H1 (cell line): ENCODE data around the gene C16orf46. TPM values are rescaled to one million over a fixed set of nuclear protein-coding genes. Genes with fewer than 3 reads are reported as not detected.

Source experiments
- CTCF ChIA-PET: fragments of 300-600 bp; sonication (Branson Sonifier 250); formaldehyde crosslinking; loops from one replicate; lab custom pipeline; 2021; ENCODE audit not compliant: partially characterized antibody; lab: Charles Lee
- POLR2A ChIA-PET: fragments of 300-600 bp; sonication (Branson Sonifier 250); formaldehyde crosslinking; loops from one replicate; lab custom pipeline; 2021; ENCODE audit warnings: inconsistent platforms; ENCODE audit not compliant: partially characterized antibody; lab: Charles Lee
- DNase-seq, 2 experiments: peaks; one replicate each; pipeline versions ENCODE4 v3.0.0 to v3.0.0-alpha.2; 2010 to 2022; ENCODE audit warnings: low spot score in 2 of 2, low read depth in 1 of 2, mixed read lengths in 1 of 2
- FAIRE-seq: peaks from 2 replicates; lab custom pipeline; 2011; peaks lifted over from hg19 to GRCh38; lab: Jason Lieb, UNC
- H2AFZ ChIP-seq: 2 replicates; pipeline ENCODE4 v1.8.1; 2012; ENCODE audit warnings: low read length, inconsistent platforms
- H2AK5ac ChIP-seq: 2 replicates; pipeline ENCODE4 v1.6.1; 2013; ENCODE audit warnings: low read depth, low read length
- H2BK120ac ChIP-seq: replicated peaks from 2 replicates; pipeline ENCODE3; 2013; ENCODE audit warnings: low read depth, low read length, inconsistent platforms
- H2BK12ac ChIP-seq: 2 replicates; pipeline ENCODE4 v1.6.1; 2013; ENCODE audit warnings: low read depth, low read length
- H2BK15ac ChIP-seq: 2 replicates; pipeline ENCODE4 v1.6.1; 2013; ENCODE audit warnings: low read length
- H2BK20ac ChIP-seq: 2 replicates; pipeline ENCODE4 v1.6.1; 2013; ENCODE audit warnings: low read length
- H2BK5ac ChIP-seq: 2 replicates; pipeline ENCODE4 v1.6.1; 2013; ENCODE audit warnings: low read depth, low read length
- H3K14ac ChIP-seq: 2 replicates; pipeline ENCODE4 v1.6.1; 2013; ENCODE audit warnings: inconsistent platforms; ENCODE audit not compliant: insufficient read length
- H3K18ac ChIP-seq: 2 replicates; pipeline ENCODE4 v1.6.1; 2013; ENCODE audit warnings: low read length; ENCODE audit errors: extremely low read depth
- H3K23ac ChIP-seq: 2 replicates; pipeline ENCODE4 v1.6.1; 2013; ENCODE audit warnings: inconsistent platforms; ENCODE audit not compliant: insufficient read length
- H3K23me2 ChIP-seq: 2 replicates; pipeline ENCODE4 v1.6.1; 2013; ENCODE audit warnings: low read depth, low read length
- H3K27ac ChIP-seq: 2 replicates; pipeline ENCODE4 v1.6.1; 2011; ENCODE audit warnings: low read depth, low read length, inconsistent platforms
- H3K27me3 ChIP-seq, 4 experiments: replicated peaks in 1 of 4; 1 replicate in 1 of 4; 2 replicates in 3 of 4; pipeline versions ENCODE4 v1.6.1 to v1.8.1; 2011 to 2013; ENCODE audit warnings: low read length in 3 of 4, mild to moderate bottlenecking in 3 of 4, inconsistent platforms in 2 of 4, mixed read lengths in 2 of 4, moderate library complexity in 1 of 4; ENCODE audit not compliant: control insufficient read depth in 3 of 4, insufficient read depth in 3 of 4; ENCODE audit errors: extremely low read depth in 1 of 4
- H3K36me3 ChIP-seq, 4 experiments: 2 replicates each; pipeline versions ENCODE4 v1.6.1 to v1.8.1; 2011 to 2013; ENCODE audit warnings: mild to moderate bottlenecking in 4 of 4, low read length in 3 of 4, moderate library complexity in 2 of 4, control low read depth in 1 of 4, inconsistent platforms in 1 of 4; ENCODE audit not compliant: insufficient read depth in 4 of 4, control insufficient read depth in 2 of 4
- H3K4ac ChIP-seq: replicated peaks from 2 replicates; pipeline ENCODE3; 2013; ENCODE audit warnings: low read length, low read depth, mixed read lengths, inconsistent platforms; ENCODE audit not compliant: insufficient read length
- H3K4me1 ChIP-seq, 4 experiments: replicated peaks in 1 of 4; 1 replicate in 1 of 4; 2 replicates in 3 of 4; pipeline versions ENCODE4 v1.6.1 to v1.8.1; 2011 to 2013; ENCODE audit warnings: low read length in 3 of 4, inconsistent platforms in 2 of 4, mixed read lengths in 1 of 4; ENCODE audit not compliant: insufficient read depth in 4 of 4, control insufficient read depth in 3 of 4
- H3K4me2 ChIP-seq, 2 experiments: 2 replicates each; pipeline versions ENCODE4 v1.6.1 to v1.8.1; 2011 to 2013; ENCODE audit warnings: low read depth in 2 of 2, low read length in 2 of 2, control low read depth in 1 of 2, inconsistent platforms in 1 of 2, mild to moderate bottlenecking in 1 of 2; ENCODE audit not compliant: insufficient read depth in 1 of 2
- H3K4me3 ChIP-seq, 4 experiments: fragments of 200-600, 300-600 bp in 1 of 4; sonication (generic), shearing (Covaris generic), sonication (Bioruptor Twin) in 1 of 4; 2 replicates each; pipeline versions ENCODE4 v1.5.1 to v1.8.1; 2011 to 2016; ENCODE audit warnings: low read length in 4 of 4, low read depth in 3 of 4, control low read depth in 2 of 4, inconsistent platforms in 2 of 4, mild to moderate bottlenecking in 2 of 4, mixed read lengths in 1 of 4, moderate library complexity in 1 of 4; ENCODE audit not compliant: insufficient read depth in 2 of 4; ENCODE audit errors: extremely low read depth in 1 of 4
- H3K56ac ChIP-seq: replicated peaks from 2 replicates; pipeline ENCODE3; 2013; ENCODE audit warnings: low read depth, mild to moderate bottlenecking, mixed read lengths, low read length, inconsistent platforms; ENCODE audit not compliant: insufficient read length
- H3K79me1 ChIP-seq: 2 replicates; pipeline ENCODE4 v1.6.1; 2013; ENCODE audit warnings: low read depth, low read length, control low read depth
- H3K79me2 ChIP-seq, 2 experiments: 2 replicates each; pipeline versions ENCODE4 v1.6.1 to v1.8.1; 2012 to 2013; ENCODE audit warnings: low read length in 2 of 2, mild to moderate bottlenecking in 2 of 2, inconsistent platforms in 1 of 2; ENCODE audit not compliant: insufficient read depth in 2 of 2, control insufficient read depth in 1 of 2
- H3K9ac ChIP-seq, 4 experiments: replicated peaks in 1 of 4; 1 replicate in 1 of 4; 2 replicates in 3 of 4; pipeline versions ENCODE4 v1.6.1 to v1.8.1; 2011 to 2013; ENCODE audit warnings: low read depth in 3 of 4, low read length in 3 of 4, control low read depth in 2 of 4, mild to moderate bottlenecking in 2 of 4, moderate library complexity in 2 of 4, inconsistent platforms in 1 of 4; ENCODE audit errors: extremely low read depth in 1 of 4
- H3K9me3 ChIP-seq, 2 experiments: 2 replicates each; pipeline versions ENCODE4 v1.6.1 to v1.8.1; 2012 to 2013; ENCODE audit warnings: mild to moderate bottlenecking in 2 of 2, moderate library complexity in 2 of 2, control low read depth in 1 of 2, inconsistent platforms in 1 of 2, low read depth in 1 of 2, low read length in 1 of 2, mixed read lengths in 1 of 2; ENCODE audit not compliant: insufficient read depth in 2 of 2
- H4K20me1 ChIP-seq, 2 experiments: replicated peaks in 1 of 2; 2 replicates each; pipeline versions ENCODE3 to v1.8.1; 2011 to 2013; ENCODE audit warnings: inconsistent platforms in 2 of 2, low read length in 2 of 2, mild to moderate bottlenecking in 1 of 2; ENCODE audit not compliant: insufficient read depth in 2 of 2, control insufficient read depth in 1 of 2
- H4K5ac ChIP-seq: 2 replicates; pipeline ENCODE4 v1.6.1; 2013; ENCODE audit warnings: low read length, low read depth, mixed read lengths, inconsistent platforms; ENCODE audit not compliant: insufficient read length
- H4K8ac ChIP-seq: 2 replicates; pipeline ENCODE4 v1.8.0; 2013; ENCODE audit warnings: mild to moderate bottlenecking, moderate library complexity, low read length, inconsistent platforms; ENCODE audit not compliant: insufficient read depth; ENCODE audit errors: extremely low read depth
- H4K91ac ChIP-seq: replicated peaks from 2 replicates; pipeline ENCODE3; 2013; ENCODE audit warnings: low read length, mixed read lengths, inconsistent platforms; ENCODE audit not compliant: insufficient read length
- ASH2L ChIP-seq: fragments of 200-600, 300-600 bp; sonication (generic); IDR thresholded peaks from one replicate; pipeline ENCODE4 v1.7.1; 2017; ENCODE audit warnings: low read length
- CTBP2 ChIP-seq: IDR thresholded peaks from 2 replicates; pipeline ENCODE4 v1.7.0; 2011; ENCODE audit warnings: borderline replicate concordance, mild to moderate bottlenecking, moderate library complexity, mixed read lengths, low read length; ENCODE audit not compliant: insufficient read depth, insufficient read length
- GABPA ChIP-seq: IDR thresholded peaks from 2 replicates; pipeline ENCODE4 v1.6.1; 2011; ENCODE audit warnings: mild to moderate bottlenecking, low read length, moderate library complexity, borderline replicate concordance; ENCODE audit not compliant: insufficient read depth
- HDAC2 ChIP-seq, 2 experiments: fragments of 300-600 bp in 1 of 2; sonication (generic) in 1 of 2; IDR thresholded peaks; 2 replicates each; pipeline ENCODE4 v1.6.1; 2011 to 2012; ENCODE audit warnings: low read depth in 2 of 2, low read length in 2 of 2, mild to moderate bottlenecking in 2 of 2, moderate library complexity in 2 of 2, borderline replicate concordance in 1 of 2, inconsistent platforms in 1 of 2
- WGBS, 2 experiments: shearing (Covaris generic) in 1 of 2; methylation state at CpG; one replicate each; pipeline versions ENCODE4 v1.1.6 to v1.1.7; 2013 to 2015; ENCODE audit warnings: low lambda C conversion rate in 2 of 2, mixed read lengths in 2 of 2, inconsistent platforms in 1 of 2, low coverage in 1 of 2, missing lambda C conversion rate in 1 of 2; ENCODE audit not compliant: insufficient replicate concordance in 2 of 2, insufficient coverage in 1 of 2, insufficient read length in 1 of 2; ENCODE audit errors: extremely low coverage in 1 of 2, missing lambda C conversion rate in 1 of 2; 5-methylcytosine and 5-hydroxymethylcytosine counted together
- polyA plus RNA-seq, 7 experiments: library from polyadenylated mRNA; depleted of rRNA in 3 of 7; stranded (reverse) in 5 of 7; unstranded in 2 of 7; fragments of >200 nt in 5 of 7; fragments of 200-250 nt in 2 of 7; gene quantifications; 1 replicate in 5 of 7; 2 replicates in 1 of 7; 4 replicates in 1 of 7; pipeline versions ENCODE4 v1.2.1 to v1.2.3, GENCODE V29; 2011 to 2013; ENCODE audit warnings: missing spikeins in 2 of 7, mixed read lengths in 2 of 7
- total RNA-seq: library from RNA; stranded (reverse); fragmentation: NEBNext Ultra II Directional; extraction: Animal tissue kit (Norgen Biotek cat#: 25700); gene quantifications from 2 replicates; pipeline ENCODE4 v1.2.1, GENCODE V29; 2021

C16orf46 gene
- total and polyA plus RNA-seq, 2 of the 8 experiments (the other 6 are each of a cell fraction or from before 2014, with no cell fraction given), result 0.48 to 0.60 TPM

DNA sequence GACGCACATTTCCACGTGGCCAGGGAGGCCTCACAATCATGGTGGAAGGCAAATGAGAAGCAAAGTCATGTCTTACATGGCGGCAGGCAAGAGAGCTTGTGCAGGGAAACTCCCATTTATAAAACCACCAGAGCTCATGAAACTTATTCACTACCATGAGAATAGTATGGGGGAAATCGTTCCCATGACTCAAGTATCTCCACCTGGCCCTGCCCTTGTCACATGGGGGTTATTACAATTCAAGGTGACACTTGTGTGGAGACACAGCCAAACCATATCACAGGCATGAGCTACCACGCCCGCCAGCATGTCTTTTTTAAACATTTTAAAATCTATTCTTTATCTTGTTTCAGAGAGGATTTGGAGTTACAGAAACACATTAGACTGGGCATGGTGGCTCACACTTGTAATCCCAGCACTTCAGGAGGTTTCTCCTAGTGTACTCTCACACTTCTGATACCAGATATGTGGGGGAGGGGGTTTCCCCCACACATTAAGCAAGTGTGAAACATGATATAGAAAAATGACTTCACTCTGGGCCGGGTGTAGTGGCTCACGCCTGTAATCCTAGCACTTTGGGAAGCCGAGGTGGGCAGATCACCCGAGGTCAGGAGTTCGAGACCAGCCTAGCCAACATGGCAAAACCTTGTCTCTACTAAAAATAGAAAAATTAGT lies 47.0 kb downstream of the C16orf46 start:
- Histone ChIP-seq H3K4me2 (no peak overlapping the region), H3K4ac (no peak overlapping the region), H2BK15ac (no peak overlapping the region), H3K18ac (no peak overlapping the region), H3K27me3 (no peaks in the 10 kb centered on the region), H2BK12ac (no peak overlapping the region), H3K27ac (no peak overlapping the region), H2AK5ac (no peak overlapping the region), H3K36me3 (peaks cover 5 to 39% (median 30%) of the 10 kb centered on the region in 4 experiments; a peak in 7 of 8 replicates), H3K14ac (no peak overlapping the region), H3K9ac (no peak overlapping the region), H2BK120ac (no peak overlapping the region), H3K23ac (no peak overlapping the region), H4K91ac (no peak overlapping the region), H3K56ac (no peak overlapping the region), H3K4me3 (no peak overlapping the region), H3K9me3 (peaks cover 3 to 4% of the 10 kb centered on the region in 2 experiments; a peak in 2 of 4 replicates), H2BK20ac (no peak overlapping the region), H3K79me1 (no peaks in the 10 kb centered on the region), H4K5ac (no peak overlapping the region), H3K4me1 (no peaks in the 10 kb centered on the region), H3K23me2 (no peaks in the 10 kb centered on the region), H2BK5ac (no peak overlapping the region), H4K8ac (no peak overlapping the region), H4K20me1 (no peaks in the 10 kb centered on the region), H3K79me2 (no peaks in the 10 kb centered on the region), H2AFZ (no peak overlapping the region)
- CTCF ChIA-PET, result interaction anchor here (1.6 kb wide), 1 partner anchor 11 kb away, joined by 5 read pairs; no protein-coding TSS in a partner anchor
- POLR2A ChIA-PET, result interaction anchor here (1.1 to 1.8 kb wide), 3 partner anchors 10 to 25 kb away, joined by 3 to 4 read pairs (median 3); no protein-coding TSS in a partner anchor
- WGBS, 2 experiments, result 94% methylated on average over 11 of the region's 11 CpGs; no CpG with 5 or more reads in 1 of the 2 experiments
- DNase-seq (no peak), FAIRE-seq (no peak)
- TF ChIP-seq ASH2L, result no peak
- TF ChIP-seq HDAC2 (IDR thresholded peaks at IDR 0.05; ENCODE audit: borderline replicate concordance in 1 of 2, low read depth in 2 of 2, low read length in 2 of 2), result no peak
- no peak for TF ChIP-seq CTBP2
- no peak for TF ChIP-seq GABPA
